Stimulated activated CD8-positive, alpha-beta memory T cell treated with anti-CD3 and anti-CD28 coated beads, Interleukin-15, amount 100 ng/mL, for 24 hours (primary cell): ENCODE measurements around the gene SOX13.
"Not testable (repeated sequence)": the region's sequence is repeated elsewhere in the genome, so short reads cannot be mapped to it uniquely, and the experiment has no call there.

Source experiments
- DNase-seq: peaks from one replicate; pipeline ENCODE4 v3.0.0-alpha.2; 2020; ENCODE audit warnings: low read depth

Gene SOX13

DNA sequence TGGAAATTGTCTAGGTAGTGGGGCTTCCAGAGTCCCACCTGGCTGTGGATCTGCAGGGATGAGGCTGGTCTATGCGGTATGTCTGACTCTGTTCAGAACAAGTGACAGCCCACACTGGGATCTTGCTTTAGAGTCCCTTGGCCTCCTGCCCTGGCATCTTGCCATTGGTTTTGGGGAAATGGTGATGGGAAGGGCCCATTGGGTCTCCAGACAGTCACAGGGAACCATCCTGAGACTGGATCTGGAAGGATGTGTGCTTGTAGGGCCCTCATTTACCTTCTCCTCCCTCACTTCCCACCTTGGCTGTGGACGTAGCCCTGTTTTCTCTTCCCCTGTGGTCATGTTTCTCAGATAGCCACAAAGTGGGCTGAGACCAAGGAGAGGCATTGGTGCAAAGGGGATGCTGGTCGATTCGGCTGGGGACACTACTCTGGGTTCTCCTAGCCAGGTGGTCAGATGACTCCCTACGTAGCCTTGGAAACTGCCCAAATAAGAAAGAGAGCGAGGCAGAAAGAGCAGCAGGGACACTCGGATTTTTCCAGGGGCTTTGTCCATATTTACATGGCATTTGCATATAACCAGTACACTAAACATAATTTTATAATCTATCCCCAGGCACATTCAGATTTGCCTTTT is 15.1 kb downstream of the SOX13 start:
- no peak for DNase-seq

DNA sequence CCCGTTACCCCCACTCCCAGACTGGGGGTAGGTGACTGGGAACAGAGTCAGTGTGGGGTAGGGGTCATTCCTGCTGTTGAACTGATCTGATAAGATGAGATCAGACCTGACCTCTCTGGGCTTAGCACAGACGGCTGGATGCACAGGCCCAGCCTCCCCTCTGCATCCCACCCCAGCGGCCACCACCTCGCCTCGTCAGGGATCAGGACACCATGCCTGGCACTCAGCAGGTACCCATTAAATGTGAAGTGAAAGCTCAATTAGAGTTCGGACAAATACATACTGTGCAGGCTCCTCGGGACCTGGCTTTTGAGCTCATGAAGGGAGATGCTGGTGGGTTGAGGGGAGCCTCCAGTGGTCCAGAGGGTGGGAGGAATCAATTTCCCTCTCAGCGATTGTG is 15.7 kb downstream of the SOX13 start:
- no peak for DNase-seq

DNA sequence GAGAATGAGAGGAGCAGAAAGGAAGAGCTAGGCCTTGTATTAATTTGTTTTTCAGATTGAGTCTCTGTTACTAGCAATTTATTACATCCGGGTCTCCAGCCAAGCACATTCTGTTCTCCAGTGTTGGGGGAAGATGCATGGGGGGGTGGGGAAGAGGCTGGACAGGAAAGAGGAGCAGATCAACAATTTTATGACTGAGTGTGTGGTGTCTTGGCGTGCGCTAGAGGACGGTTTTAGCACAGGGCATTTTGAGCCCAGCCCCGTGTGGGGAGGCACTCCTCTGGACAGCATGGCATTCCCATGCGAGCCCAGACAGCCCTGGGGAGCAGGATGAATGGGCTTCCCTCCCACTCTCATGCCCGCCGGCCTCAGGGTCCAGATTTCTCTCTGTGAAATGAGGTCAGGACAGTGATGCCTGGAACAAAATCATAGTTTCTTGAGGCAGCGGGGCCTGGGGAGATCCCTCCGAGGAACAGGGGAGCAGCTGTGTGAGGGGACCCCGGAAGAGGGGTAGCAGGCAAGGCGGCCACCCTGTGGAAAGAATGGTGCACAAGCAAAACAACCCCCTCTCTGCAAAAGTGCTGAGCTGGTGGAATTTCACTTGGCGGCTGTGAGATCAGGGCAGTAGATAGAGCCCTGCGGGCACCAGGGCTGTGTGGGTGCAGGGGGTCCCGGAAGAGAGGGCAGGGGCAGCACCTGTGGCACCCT is 16.3 kb downstream of the SOX13 start:
- no peak for DNase-seq

DNA sequence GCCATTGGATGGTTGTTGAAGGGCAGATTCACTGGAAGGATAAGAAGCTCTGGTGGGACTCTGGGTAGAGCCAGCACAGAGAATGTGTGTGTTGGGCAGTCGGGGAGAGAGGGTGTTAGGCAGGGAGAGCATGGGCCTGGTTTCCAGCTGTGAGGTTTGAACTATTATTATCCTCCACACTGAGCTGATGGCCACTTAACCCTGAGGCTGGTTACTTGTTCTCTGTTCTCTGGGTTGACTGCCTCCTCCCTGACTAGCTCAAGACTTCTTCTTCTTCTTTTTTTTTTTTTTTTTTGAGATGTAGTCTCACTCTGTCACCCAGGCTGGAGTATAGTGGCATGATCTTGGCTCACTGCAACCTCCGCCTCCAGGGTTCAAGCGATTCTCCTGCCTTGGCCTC is 17.2 kb downstream of the SOX13 start:
- DNase-seq, result not testable (repeated sequence)

DNA sequence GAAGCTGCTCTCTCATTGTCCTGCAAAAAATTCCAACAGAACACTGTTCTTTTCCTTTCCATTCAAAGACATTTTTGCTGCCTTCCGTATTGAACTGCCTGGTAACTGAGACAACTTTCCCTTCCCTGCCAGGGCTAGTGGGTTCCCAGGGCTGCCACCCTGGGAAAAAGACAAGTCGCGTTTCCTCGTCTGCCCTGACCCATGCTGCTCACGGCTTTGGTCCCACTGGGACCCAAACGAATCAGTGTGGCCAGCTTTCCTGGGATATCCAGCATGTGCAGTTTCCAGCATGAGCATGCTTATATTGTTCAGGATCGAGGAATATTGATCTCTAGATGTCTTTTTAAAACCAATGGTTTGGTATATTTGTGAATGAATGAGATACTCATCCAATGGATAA is 18.2 kb downstream of the SOX13 start:
- no peak for DNase-seq

DNA sequence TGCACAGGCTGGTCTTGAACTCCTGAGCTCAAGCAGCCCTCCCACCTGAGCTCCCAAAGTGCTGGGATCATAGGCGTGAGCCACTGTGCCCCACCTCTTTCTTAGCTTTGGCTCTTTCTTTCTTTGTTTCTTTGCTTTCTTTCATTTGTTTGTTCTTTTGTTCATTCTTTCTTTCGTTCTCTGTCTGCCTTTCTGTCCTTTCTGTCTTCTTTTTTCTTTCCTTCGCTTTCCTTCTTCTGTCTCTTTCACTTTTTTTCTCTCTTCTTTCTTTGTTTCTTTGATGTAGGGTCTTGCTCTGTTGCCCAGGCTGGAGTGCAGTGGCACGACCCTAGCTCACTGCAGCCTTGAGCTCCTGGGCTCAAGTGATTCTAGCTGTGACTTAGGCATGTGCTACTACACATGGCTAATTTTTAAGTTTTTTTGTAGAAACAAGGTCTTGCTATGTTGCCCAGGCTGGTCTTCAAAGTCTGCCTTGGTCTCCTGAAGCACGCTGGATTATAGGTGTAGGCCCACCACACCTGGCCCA is 18.9 kb downstream of the SOX13 start:
- no peak for DNase-seq

DNA sequence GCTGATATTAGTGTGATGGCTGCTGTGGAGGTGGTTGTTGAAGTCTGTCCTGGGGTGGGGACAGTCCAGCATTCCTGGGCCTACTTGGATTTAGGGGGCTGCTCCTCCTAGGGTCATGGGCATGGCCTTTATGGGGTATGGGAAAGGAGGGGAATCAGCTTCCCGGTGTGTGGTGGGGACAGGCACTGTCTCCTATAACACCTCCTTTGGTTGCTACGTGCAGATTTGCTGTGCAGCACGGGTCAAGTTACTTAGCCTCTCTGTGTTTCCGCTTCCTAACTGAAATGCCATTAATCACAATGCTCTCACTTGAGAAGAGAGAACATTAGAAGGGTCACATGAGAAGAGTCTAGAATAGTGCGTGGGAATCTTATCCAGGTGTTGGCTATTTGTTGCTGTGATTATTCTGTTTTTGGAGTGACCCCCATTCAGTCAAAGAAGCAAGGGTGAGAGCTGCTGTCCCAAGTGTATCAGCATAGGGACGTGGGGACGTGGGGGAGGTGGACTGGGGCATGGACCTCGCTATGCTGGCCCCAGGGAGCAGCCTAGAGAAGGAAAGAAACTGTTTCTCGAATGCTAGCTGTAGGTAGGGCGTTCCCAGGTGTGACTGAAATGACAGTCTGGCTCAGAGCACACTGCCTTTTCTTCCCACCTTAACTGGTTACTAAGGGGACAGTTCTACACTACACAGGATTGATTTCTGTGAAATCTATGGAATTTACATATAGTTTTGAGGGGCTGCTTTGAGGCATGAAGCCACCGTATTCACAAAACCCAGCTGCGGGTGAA is 19.9 kb downstream of the SOX13 start:
- DNase-seq, result no peak

DNA sequence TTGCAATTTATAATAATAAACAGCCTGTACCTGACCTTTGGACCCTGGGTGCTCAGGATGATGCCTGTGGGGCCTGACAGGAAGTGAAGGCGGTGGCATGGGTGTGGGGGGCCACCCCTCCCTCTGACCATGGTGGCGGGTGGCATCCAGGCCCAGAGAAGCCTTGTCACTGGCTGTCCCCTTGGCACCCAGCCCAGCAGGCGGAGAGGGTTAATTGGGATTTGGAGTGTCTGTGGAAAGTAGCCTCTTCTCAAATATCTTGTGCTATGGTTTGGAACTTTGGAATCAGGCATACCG is 20.5 kb downstream of the SOX13 start:
- no peak for DNase-seq

DNA sequence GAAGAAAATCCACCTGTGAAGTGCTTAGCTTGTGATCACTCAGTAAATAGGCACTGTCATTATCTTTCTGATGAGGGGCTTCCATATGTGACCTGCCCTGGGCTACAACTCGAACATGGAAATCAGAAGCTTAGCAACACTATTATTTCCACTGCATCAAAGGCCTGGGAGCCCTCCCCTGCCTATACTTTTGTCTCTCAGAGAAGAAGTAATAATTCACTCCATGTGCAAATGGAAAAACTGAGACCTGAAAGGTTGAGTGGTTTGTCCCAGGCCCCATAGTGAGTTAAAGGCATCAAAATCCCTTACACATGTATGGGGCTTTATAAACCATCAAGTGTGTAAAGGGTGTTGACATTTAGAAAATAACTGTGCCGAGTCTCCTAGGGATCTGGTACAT is 20.9 kb downstream of the SOX13 start:
- no peak for DNase-seq

DNA sequence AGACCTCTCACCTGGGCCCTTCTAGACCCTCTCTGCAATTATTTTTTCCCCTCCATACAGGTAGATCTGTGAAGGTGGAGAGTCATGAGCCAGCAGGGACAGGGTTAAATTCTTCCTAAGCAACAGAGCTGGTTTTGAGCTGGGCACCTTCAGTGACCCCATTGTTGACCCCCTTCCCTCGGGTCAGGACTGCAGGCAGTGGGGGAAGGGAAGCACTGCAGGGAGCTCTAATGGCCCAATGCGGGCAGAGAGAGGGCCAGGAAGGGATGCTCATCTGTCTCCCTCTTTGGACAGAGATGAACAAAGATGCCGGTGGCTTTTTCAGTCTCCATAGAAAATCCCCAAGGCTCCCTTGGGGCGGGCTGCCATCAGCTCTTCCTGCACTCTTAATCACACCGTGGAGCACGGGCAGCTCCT is 21.4 kb downstream of the SOX13 start:
- no peak for DNase-seq

DNA sequence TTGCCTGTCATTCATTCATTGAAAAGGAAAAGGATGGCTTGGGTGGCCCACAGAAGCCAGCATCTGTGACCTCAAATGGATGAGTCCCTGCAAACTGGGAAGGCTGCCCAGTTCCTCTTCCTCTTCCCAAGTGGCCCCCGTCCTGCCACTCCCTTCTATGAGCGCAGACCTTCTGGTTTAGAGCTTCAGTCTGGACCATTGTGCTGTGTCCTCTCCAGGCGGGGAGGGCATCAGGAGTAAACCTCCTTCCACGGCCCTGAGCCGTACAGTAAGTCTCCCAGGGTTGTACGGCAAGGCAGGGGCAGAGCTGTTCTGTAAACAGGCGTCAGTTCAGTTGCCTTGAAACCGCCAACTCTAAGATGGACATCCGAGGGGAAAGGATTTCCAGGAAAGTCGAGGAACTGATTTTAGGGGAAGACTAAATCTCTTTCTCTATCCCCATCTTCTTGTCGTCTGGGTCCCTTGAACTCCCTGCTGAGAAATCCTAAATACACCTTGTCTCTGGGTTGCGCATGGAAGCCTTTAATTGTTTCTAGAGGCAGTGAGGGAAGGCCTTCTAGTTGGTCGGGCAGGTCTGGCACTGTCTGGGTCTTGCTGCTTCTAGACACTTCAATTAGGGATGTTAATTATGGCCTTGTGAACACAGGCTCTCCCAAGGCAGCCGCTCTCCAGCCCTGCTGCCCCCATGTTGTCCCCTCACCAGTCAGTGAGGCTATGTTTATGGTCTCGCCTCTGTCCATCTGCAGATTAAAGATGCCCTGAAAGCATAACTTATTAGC is 22.1 kb downstream of the SOX13 start:
- DNase-seq, result no peak

DNA sequence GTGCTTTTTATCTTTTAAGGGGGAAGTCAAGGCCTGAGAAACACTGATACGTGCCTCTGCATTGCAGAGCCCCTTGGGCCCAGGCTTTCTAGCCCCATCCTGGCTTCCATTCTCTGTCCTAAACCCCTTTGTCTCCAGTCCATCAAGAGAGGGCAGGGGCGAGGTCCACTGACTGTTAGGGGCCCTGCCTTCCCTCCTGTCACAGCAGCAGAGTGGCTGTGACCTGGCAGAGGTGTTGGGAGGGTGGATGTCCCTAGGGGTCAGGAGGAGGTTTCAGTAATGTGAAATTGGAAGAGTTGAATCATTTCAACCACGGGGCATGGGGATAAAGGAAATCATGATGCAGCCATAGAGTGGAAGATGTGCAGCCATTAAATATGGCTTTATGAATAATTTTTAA is 24.0 kb downstream of the SOX13 start:
- DNase-seq, result no peak

DNA sequence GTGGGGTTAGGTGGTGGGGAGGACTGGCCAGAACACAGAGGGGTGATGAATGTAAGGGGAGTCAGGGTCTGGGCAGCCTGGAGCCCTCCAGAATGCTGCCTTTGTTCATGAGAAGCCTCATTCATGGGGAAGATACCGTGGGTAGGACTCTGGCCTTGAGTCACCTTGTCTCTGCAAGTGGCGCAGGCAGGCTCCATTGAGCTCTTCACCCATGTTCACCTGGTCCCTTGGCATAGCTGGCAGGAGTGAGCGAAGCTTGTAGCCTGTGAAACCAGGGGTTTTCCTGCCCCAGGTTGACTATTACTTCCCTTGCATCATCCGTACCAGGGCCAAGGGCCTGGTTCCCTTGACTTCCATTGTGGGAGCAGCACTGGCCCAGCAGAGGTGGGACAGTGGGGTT is 25.8 kb downstream of the SOX13 start:
- DNase-seq, result no peak

DNA sequence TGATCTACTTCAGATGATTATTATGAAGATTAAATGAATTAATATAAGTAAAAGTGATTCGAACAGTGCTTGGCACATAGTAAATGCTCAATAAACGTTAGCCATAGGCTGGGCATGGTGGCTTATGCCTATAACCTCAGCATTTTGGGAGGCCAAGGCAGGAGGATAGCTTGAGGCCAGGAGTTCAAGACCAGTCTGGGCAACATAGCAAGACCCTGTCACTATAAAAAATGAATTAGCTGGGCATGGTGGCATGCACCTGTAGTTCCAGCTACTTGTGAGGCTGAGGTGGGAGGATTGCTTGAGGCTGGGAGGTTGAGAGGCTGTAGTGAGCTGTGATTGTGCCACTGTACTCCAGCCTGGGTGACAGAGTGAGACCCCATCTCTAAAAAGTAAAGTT is 26.8 kb downstream of the SOX13 start:
- DNase-seq, result not testable (repeated sequence)

DNA sequence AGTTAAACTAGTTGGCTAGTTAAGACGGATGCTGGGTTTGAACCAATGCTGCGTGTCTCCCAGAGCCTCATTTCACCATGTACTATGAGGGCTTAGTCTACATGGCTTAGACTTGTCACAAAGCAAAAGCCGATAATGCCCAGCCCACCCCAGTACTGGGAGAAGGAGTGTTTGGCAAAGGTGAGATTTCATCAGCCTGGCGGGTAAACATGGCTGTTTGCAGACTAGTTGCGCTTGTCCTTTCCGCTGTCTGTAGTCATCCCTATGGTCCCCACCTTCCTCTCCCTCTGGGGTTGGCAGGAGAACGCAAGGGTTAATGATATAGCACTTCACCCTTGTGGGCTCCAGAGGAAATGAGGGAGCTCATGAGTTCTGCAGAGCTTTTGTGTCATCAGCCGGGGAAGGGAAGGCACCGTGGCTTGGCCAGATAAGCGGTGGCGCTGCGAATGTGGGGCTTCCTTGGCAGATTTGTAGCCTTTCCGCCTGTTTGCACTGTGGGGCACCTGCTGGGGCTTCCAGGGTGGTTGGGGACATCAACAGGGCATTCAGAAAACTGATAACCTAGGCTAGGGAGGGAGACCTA is 29.2 kb downstream of the SOX13 start:
- no peak for DNase-seq

DNA sequence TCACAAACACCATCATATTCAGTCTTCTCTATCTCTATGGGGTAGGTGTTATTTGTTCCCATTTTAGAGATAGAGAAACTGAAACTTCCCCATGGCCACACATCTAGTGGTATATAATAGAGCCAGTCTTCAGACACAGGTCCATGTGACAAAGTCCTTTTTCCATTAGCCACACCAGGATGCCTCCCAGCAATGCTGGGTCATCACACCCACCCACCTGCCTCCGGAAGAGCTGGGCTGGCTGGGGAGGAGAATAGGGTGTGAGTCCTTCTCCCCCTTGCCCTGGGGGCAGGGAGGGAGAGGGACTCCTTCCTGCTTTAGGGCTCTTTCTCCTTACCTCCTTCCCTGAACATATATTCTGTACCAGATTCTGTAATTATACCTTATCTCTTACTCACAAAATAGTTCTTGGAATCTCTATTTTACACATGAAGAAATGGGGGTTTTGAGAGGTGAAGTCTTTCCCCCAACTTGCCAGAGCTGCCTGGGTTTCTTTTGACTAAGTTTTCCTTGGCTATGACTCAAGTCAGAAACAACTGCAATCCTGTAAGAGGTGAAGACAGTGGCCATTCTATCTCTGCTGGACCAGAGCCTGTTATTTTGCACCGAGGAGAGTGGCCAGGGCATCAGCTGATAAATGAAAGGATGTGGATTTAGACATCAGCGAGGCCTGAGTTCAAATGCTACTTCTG is 30.0 kb downstream of the SOX13 start:
- DNase-seq, result no peak

DNA sequence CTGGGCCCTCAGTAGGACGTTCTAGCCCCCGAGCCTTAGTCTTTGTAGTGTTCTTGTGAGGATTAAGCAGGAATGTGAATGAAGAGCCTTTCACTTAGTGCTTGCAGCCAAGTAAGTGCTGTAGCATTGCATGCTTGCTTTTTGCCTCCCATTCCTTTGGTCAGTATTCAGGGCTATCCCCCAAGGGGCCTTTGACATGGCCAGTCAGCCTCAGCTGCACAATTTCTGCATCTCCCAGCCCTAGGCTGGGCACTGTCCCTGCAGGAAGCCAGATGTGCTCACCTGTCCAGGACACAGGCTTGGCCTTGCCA is 30.5 kb downstream of the SOX13 start:
- DNase-seq, result no peak

DNA sequence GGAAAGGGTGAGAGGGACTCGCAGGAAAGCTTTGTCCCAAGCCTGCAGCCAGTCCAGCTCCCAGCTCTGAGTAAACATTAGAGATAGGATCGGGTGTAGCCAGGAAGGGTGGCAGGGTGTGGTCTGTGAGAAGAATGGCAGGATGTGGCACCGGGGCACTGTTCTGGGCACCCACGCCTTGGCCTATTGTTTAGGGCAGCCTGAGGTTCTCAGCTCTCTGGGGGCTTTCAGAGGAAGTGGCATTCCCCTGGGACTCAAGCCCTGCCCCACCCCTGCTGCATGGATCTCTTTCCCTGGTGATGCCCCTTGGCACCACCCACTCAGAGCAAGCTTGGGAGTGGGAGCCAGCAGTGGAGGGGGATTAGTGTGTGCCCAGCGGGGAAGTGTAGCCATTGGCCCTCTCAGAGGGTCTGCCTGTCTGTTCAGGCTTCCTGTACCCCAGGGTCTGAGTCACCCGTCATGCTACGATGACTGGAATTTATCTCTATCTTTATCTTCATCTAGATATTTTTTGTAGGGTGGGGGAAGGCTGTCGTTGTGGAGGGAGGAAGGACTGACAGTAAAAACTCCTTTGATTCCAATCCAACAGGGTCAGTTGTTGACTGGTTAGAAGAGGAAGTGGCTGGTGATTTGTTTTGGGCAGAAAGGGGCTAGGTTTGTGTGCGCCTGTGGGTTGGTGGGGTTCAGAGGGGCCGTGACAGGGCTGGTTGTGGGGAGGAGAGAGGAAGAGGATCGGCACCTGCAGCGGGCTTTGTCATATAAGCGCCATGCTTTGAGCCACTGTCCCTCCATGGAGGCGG is 31.6 kb downstream of the SOX13 start:
- DNase-seq, result no peak

DNA sequence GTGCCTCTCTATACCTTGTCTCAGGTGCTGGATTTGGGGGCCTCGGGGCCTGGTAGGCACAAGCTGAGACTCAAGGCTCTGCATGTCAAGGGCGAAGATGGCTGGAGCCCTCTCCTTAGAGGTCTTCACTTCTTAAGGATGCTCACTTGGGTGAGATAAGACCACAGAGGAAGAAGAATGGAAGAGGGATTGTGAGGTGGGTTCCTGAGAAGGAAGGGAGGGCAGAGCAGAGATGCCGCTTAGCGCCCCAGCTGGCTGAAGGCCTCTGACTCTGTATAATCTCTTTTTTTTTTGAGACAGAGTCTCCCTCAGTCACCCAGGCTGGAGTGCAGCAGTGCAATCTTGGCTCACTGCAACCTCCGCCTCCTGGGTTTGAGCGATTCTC is 32.2 kb downstream of the SOX13 start:
- DNase-seq, result no peak

DNA sequence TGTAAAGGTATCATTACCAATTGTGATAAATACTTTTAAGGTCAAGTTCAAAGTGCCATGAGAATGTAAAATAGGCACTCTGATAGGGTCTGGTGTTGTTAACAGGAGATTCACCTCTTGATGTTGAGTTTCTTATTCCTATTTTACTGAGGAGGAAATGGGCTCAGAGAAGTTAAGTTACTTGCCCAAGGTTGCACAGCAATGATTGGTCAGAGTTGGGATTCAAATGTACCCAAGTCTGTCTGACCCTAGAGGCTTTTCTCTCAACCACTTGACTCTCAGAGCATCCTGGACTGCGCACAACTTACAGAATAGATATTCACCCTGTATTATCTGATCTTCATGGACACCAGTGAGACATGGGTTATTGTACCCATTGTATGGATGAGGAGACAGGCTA is 33.9 kb downstream of the SOX13 start:
- no peak for DNase-seq

DNA sequence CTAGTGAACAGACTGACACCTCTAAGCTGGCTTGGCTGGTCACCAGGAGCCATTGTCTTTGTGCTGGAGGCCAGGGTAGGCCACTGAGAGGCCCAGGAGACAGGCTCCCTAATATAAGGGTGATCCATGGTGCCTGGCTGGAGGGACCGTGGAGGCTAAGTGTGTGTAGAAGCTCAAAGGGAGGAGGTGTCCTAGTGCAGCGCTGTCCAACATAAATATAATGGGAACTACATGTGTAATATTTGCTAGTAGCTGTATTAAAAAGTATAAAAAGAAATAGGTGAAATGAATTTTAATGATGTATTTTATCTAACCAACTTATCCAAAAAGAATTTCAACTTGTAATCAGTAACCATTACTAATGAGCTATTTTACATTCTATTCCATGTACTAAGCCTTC is 35.0 kb downstream of the SOX13 start:
- DNase-seq, result no peak
